ENCODE data around the gene KIT.

Gene KIT

GRCh38 chr4:54729256-54729655 lies 71.5 kb downstream of the KIT start:
- no peak for DNase-seq (ENCODE audit: low spot score)

GRCh38 chr4:54730581-54730980 lies 72.8 kb downstream of the KIT start:
- no peak for DNase-seq (ENCODE audit: low spot score)
- TF ChIP-seq CTCF (IDR thresholded peaks at IDR 0.05; ENCODE audit: borderline replicate concordance, control extremely low read depth, extremely low read depth, insufficient read depth, missing control alignments), result no peak
- in situ Hi-C loops (cut with MboI; ENCODE audit: low sequenced_read_pairs, unreplicated experiment), result no loop called here

More at GRCh38 chr4:54729256-54729655, 71.5 kb downstream of the KIT start:
- TF ChIP-seq CTCF (IDR thresholded peaks at IDR 0.05; ENCODE audit: borderline replicate concordance, control extremely low read depth, extremely low read depth, insufficient read depth, missing control alignments), result no peak
- in situ Hi-C loops (cut with MboI; ENCODE audit: low sequenced_read_pairs, unreplicated experiment), result no loop called here

GRCh38 chr4:54731552-54731951 lies 73.8 kb downstream of the KIT start:
- no peak for TF ChIP-seq CTCF (IDR thresholded peaks at IDR 0.05; ENCODE audit: borderline replicate concordance, control extremely low read depth, extremely low read depth, insufficient read depth, missing control alignments)
- no peak for DNase-seq (ENCODE audit: low spot score)
- in situ Hi-C loops (cut with MboI; ENCODE audit: low sequenced_read_pairs, unreplicated experiment), result no loop called here

- in situ Hi-C loops (cut with MboI; ENCODE audit: low sequenced_read_pairs, unreplicated experiment), result no loop called here
- no peak for TF ChIP-seq CTCF (IDR thresholded peaks at IDR 0.05; ENCODE audit: borderline replicate concordance, control extremely low read depth, extremely low read depth, insufficient read depth, missing control alignments)
- no peak for DNase-seq (ENCODE audit: low spot score)
These were observed 74.2 kb downstream of the KIT start for GRCh38 chr4:54731976-54732375.

- no peak for TF ChIP-seq CTCF (IDR thresholded peaks at IDR 0.05; ENCODE audit: borderline replicate concordance, control extremely low read depth, extremely low read depth, insufficient read depth, missing control alignments)
- in situ Hi-C loops (cut with MboI; ENCODE audit: low sequenced_read_pairs, unreplicated experiment), result no loop called here
- no peak for DNase-seq (ENCODE audit: low spot score)
These were observed 79.7 kb downstream of the KIT start for GRCh38 chr4:54737421-54737820.

GRCh38 chr4:54741202-54741601 lies 83.4 kb downstream of the KIT start:
- no peak for DNase-seq (ENCODE audit: low spot score)
- in situ Hi-C loops (cut with MboI; ENCODE audit: low sequenced_read_pairs, unreplicated experiment), result no loop called here
- TF ChIP-seq CTCF (IDR thresholded peaks at IDR 0.05; ENCODE audit: borderline replicate concordance, control extremely low read depth, extremely low read depth, insufficient read depth, missing control alignments), result no peak

Data from GM13976 (cell line).